ENCODE results near the gene NATD1.
A peak's percentile ranks its signal among the peaks of the same experiment; 100 is the strongest.

Gene NATD1, protein sequence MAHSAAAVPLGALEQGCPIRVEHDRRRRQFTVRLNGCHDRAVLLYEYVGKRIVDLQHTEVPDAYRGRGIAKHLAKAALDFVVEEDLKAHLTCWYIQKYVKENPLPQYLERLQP

DNA sequence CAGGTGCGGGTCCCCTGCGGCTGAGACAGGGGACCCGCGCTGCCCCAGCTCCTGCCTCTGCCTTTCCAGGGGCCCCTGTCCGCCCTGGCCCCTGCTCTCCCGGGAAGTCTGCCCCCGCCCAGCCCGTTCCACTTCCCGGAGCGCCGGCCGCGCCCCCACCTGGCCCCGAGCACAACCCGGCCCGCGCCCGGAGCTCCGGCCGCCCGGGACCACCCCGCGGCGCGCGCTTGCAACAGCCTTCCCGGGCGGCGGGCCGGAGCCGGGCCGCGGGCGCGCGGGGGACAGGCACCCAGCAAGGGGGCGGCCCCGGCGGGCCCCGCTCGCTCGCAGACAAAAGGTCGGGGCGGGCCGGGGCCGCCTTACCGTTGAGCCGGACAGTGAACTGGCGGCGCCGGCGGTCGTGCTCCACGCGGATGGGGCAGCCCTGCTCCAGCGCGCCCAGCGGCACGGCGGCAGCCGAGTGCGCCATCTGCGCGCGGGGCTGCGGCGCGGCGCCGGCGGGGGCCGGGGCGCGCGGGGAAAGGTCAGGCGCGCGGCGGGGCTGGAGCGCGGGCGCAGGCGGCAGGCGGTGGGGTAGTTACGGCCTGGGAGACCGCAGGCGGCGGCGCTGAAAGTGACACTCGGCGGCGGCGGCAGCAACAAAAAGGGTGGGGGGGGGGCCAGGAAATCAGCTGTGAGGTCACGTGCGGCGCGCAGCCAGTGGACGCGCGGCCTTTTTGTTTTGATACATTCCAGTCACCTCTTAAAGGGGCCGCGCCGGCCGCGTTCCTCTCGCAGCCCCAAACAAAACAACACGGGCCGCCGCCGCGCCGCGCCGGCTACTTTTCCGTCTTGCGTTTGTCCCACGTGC is at the start of gene NATD1:
TSS of gene NATD1 (minus strand) at position 615 of the 850 bp plus-strand sequence. CDS start at position 469, 146 bp downstream.
- DNase-seq (ENCODE audit: low read depth in 2 of 2) = peak; percentile 55 to 65

DNA sequence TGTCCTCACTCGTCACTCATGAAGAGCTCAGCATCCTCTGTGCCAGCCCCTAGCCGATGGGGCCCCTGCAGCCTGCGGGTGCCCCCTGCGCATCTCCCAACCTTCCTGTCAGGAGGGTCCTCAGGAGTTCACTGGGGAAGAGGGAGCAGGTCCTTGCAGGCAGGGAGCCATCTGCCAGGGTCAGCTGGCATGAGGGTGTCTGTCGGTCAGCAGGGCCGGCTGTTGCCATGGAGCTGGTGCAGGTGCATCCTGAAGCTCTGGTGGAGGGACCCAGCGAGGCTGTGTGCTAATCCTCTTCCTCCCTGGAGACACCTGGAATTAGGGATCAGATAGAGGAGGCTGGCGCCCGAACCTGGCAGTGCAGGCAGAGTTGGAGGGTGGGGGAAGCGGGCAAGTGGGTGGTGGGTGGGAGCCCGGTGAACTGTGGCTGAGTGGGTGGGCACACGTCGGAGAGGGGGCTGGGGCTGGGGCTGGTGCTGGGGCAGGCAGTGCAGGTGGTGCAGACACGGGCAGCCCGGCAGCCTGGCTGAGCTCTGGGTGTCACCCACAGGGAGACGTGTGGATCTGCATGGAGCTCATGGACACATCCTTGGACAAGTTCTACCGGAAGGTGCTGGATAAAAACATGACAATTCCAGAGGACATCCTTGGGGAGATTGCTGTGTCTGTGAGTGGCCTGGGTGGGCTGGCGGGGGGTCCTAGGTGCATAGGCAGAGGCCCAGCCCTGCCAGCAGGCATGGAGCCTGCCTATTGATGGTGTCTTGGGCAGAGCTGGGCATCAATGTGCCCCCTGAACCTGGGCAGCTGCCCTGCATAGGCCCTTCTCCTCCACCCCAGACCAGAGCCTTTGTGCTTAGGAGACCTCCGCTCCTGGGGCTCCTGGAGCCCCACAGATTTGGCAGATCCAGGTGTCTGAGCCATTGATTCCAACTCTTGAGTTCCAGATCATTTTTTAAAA is 48.7 kb upstream of the NATD1 start:
- no peak for DNase-seq (ENCODE audit: low read depth in 2 of 2)

DNA sequence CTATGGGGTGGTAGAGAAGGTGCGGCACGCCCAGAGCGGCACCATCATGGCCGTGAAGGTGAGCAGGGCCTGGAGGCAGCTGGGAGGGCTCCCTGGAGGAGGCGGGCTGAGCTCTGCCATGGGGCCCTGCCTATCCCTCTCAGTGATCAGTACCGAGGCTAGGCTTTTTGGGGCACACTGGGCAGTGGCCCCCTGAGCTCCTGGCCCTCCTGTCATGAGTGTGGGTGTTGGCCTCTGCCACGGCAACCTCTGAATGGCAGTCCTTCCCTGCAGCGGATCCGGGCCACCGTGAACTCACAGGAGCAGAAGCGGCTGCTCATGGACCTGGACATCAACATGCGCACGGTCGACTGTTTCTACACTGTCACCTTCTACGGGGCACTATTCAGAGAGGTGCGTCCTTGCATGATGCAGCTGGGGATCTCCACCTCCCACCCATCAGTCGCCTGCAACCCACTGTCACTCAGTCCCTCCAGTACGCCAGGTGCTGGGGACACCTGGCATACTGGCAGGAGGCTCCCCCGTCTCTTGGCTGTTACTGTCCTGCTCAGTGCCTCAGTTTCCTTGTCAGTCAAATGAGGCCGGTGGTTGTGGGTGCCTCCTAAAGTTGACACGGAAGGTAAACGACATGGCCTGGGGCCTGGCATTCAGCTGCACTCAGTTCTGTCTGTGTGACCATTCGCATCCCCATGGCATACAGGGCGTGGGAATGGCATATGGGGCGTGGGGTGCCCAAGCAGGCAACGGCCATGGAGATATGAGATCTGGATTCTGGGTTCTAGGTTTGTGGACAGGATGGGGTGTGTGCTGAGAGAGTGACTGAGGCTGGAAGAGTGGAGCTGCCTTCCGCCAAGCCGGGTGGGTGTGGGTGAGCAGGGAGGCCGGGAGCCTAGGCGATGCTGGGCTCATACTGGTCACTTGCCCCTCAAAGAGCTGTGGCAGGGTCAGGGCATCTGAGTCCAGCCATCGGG is 47.7 kb upstream of the NATD1 start:
- DNase-seq (ENCODE audit: low read depth in 2 of 2) = no peak

DNA sequence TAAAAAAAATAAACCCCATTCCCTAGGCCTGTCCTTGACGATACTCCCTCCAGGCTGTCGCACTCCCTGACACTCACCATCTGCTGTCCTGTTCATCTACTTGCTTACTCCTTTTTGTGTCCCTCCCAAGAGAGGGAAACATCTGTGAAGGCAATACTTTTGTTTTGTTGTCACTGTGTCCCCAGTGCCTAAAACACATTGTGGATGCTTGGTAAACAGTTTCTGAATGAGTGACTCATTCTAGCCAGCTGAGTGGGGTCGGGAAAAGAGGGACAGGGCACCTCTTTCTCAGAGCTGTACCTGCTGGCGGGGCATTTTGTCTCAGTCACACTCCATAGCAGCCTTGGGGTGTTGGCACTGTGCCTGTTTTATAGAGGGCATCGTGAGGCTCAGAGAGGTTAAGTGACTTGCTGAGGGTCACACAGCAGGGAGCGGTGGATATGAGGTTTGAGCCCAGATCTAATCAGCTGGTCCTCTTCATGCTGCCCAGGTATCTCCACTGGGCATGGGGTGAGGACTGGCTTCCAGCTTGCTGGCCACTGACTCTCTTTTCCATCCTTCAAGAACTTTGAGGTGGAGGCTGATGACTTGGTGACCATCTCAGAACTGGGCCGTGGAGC is 46.9 kb upstream of the NATD1 start:
- DNase-seq (ENCODE audit: low read depth in 2 of 2) = no peak

DNA sequence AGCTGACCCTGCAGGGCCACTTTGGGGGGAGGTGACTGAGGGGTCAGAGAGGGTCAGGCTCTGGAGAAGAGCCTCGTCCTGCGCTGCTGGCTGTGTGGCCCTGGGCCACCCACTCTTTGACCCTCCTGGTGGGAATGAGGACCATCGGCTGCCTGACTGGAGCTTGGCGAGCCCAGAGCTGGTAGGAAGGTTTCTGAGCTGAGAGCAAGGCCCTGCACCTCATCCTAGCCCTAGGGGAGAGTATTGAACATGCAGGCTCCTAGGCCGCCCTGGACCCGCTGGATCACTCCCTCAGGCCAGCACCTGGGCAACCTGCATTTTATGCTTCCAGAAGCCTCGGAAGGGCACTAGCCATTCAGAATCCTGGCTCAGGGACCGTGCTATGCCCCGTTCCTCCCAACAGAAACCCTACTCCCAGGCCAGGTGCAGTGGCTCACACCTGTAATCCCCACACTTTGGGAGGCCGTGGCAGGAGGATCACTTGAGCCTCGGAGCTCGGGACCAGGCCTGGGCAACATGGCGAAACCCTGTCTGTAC is 45.8 kb upstream of the NATD1 start:
- DNase-seq (ENCODE audit: low read depth in 2 of 2) = no peak

DNA sequence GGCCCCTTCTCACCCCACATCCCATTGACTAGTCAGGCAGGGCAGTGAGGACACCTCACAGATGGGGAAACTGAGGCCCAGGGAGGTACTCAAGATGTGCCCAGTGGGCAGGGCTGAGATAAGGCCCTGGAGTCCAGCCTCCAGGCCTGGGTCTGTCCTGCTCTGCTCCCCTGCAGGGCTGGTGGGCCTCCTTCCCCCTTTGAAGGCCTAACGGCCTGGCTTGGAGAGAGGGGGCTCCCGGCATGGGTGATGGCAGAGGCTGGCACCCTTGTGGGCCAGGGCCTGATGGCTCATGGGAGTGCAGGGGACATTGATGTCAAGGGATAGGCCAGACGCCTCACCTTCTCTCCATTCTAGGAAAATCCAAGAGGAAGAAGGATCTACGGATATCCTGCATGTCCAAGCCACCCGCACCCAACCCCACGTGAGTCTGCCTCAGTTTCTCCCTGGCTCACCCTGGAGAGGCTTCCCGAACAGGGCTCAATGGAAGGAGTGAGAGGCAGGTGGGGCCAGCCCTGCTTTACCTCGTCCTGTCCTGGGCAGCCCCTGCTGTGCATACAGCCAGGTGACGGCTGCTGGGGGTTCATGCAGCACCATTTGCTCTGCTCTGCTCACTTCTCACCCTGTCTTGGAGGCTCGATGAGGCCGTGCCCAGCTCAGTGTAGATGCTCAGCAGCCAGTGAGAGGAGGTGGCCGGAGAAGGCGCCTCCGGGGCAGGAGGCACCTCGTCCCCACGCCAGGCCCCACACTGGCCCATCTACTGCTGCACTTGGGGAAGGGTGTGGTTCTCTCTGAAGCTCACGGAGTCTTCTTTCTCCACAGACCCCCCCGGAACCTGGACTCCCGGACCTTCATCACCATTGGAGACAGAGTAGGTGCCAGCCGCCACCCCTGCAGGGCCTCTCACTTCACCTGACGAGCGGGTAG is 45.1 kb upstream of the NATD1 start:
- no peak for DNase-seq (ENCODE audit: low read depth in 2 of 2)

DNA sequence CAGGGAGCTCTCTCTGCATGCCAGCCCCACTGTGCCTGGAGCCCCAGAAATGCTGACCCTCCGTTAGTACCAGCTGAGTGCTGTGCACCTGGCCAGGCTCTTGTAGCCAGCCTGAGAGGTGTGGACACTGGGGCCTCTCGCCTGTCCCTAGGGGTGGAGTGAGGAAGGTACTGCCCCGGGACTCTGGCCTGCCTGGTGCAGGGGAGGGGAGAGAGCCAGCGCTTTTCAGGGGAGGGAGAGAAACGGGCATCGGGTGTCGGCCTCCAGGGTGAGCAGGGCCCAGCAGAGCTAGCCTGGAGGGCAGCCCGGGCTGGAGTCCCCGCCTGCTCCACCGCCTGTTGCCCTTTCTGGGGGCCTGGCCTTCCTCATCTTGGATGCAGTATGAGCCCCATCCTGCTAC is 44.4 kb upstream of the NATD1 start:
- DNase-seq (ENCODE audit: low read depth in 2 of 2) = no peak

DNA sequence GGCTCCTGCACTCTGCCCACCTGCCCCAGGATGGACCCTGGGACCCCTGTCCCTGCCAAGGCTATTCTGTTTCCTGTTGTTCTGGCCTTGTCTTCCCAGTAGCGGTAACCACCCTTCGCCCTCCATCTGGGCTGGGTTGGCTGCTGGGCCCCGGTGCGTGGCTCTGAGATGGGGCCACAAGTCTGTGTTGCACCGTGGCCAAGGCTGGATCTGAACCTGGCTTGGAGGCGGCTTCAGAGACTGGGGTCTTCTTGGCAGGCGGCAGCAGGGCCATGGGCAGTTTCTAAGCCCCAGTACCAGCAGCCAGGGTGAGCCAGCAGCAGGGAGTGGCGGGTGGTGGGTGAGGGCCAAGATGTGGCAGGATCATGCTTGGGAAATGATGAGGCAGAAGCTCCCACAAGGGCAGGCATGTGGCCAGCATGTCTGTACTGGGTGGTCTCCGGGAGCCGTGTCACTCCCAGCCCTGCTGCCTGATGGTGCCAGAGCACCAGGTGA is 43.9 kb upstream of the NATD1 start:
- DNase-seq (ENCODE audit: low read depth in 2 of 2) = no peak

DNA sequence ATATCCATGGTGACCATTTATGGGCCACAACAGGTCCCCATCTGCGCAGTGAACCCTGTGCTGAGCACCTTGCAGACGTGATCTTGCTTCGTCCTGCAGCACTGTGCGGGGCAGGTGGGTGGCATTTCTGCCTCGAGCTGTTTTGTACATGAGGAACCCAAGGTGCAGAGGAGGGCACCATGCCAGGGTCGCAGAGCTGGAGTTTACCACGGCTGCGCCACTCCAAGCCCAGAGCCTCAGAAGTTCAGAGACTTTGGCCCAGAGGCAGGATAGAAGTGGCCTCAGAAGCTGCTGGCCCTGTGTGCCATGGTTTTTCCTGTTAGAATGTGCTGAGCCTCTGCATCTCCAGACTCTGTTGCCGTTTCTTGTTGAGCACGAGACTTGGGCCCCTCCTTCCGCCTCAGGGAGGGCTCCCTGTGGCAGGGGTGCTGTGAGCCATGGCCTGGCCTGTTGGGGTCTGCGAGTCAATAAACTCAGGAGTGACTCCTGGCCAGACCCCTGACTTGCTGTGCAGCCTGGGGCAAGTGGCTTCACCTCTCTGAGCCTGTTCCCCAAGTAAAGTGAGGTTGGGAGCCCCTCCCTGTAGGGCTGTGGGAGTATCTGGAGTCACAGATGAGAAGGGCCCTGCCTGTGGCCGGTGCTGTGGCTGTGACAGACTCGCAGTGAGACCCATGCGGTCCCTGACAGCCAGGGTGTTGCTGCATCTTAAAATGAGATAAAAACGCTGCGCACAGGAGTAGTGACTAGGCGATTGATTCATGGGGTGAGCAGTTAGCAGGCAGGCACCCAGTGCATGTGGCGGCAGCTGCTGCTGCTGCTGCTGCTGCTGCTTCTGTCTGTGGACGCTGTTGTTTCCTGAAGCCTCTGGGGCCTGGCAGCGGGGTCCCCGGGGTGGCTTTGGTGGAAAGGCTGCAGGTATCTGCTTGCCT is 43.2 kb upstream of the NATD1 start:
- no peak for DNase-seq (ENCODE audit: low read depth in 2 of 2)

DNA sequence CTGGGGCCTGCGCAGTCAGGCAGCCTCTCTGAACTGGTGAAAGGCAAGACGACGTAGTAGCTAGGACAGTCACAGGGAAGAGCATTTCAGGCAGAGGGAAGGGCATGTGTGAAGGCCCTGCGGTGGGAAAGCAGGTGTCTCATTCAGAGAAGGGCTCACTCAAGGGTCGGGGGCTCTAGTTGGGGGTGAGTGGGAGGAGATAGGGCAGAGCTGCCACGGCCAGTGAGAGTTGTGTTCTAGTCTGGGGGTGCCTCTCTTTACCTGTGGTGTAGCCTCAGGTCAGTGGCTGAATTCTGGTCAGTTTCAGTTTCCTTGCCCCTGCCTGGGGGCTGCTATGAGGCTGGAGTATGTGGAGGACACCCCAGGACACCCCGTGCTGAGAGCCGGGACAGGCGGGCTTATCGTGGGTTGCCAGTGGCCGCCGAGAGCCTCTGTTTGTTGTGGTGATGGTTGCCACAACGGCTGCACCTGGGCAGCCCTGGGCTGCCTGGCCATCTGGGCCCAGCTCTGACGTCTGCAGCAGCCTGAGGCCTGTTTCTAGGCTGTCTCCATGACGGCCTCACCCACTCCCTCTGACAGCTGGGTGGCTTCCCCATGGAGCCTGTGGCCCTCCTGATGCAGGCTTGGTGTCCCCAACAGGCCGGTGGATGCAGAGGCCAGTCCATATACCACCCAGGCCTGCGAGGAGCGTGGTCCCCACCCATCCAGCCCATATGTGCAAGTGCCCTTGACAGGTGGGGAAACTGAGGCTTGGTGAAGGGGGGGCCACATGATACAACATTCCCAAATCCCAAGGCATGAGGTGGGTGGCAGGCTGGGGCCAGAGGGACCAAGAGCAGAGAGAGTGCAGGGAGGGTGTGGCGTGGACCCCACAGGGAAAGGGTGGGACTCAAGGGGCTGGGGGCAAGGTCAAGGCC is 42.1 kb upstream of the NATD1 start:
- DNase-seq (ENCODE audit: low read depth in 2 of 2) = no peak

DNA sequence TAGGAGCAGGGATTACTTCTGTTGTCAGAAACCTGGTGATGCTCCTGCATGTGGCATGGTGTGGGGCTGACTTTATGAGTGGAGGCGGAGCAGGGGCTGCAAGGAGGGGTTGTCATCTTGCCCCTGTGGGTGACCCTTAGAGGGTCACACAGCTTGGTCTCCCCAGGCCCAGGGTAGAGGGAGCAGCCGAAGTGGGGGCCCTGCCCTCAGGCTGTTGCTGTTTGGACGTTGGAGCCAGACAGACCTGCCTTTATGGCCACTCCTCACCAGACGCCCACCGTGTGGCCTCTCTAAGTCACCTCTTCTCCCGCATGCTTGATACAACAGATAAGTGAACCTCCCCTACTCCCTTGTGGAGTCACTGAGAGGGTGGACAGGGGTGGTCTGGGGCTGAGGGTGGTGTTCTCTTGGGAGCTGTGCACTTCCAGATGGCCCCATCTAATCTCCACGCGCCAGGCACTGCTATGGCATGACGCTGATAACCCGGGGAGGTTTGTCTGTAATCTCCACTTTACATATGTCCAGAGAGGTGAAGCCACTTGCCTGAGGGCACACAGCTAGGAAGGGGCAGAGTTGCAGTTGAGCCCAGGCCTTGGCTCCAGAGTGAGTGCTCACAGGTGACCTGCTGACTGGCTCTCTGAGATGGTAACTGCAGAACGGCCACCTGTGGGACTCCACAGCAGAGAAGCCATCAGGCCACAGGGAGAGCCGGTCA is 41.3 kb upstream of the NATD1 start:
- no peak for DNase-seq (ENCODE audit: low read depth in 2 of 2)

DNA sequence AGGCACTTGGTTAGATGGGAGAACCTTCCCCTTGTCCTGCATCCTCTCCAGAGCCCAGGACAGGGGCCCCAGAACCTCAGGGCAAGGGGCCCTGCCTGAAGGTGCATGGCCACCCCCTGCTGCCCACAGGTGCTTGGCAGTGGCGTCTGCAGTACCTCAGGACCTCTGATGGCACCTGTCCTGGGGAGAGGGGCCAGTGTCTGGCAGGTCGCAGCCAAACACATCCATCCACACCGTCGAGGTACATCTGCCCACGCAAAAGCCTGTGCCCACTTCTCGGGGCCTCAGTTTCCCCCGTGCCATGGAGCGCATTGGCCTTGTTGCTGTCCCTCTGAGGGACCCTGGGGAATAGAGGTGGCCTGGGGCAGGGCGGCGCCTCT is 40.6 kb upstream of the NATD1 start:
- no peak for DNase-seq (ENCODE audit: low read depth in 2 of 2)

DNA sequence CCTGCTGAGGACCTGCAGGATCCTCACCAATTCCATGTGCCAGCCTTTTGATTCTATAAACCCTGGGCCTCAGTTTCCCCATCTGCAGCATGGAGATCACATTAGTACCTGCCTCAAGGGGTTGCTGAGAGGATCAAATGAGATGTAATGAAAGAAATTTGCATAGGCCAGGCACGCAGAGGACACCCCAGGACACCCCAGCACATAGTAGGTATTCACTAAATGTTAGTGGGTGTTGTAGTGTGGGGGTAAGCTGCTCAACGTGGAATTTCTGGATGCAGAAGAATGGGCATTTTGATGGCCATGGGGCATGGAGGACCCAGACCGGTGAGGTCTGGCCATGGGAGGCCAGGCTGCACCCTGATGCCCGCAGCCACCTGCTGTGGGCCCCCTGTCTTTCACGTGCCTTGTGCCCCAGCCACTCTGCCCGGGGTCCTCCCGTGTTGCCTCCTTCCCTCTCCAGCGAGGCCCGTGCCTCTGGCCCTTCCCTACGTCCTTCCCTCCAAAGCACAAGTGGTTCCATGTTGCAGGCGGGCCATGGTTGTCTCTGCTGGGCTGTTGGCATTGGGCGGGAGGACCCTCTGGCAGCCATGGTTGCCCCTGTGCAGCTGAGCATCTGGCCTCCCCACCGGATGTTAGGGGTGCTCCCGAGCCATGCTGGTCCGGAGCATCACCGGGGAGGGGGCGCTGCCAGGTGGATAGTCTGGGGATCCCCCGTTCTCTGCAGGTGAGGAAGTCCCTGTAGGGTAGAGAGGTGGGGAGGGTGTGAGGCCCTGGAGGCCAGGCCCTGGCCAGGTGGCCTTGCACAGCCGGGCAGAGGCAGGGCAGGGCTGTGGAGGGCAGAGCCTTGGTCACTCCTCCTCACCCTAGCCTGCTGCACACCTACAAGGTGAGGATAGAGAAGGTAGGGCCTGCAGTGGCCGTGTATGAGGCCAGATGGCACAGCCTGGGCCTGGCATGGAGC is 39.9 kb upstream of the NATD1 start:
- no peak for DNase-seq (ENCODE audit: low read depth in 2 of 2)

DNA sequence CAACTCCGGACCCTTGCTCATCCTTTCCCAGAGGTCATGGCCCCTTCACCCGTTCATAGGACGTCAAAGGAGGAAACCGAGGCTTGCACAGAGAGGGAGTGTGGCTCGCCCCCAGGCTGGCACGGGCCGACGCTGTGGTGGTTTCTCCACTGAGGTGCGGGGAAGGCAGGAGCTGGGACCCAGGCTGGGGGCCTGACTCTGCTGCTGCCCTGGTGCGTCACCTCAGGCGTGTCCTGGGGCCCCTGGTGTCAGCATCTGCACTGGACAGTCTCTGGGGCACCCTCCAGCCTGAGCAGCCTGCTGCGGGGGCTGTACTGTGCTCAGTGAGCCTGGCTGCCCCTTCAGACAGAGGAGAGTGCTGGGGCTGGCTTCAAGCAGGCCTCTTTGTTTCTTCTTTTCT is 38.7 kb upstream of the NATD1 start:
- no peak for DNase-seq (ENCODE audit: low read depth in 2 of 2)

DNA sequence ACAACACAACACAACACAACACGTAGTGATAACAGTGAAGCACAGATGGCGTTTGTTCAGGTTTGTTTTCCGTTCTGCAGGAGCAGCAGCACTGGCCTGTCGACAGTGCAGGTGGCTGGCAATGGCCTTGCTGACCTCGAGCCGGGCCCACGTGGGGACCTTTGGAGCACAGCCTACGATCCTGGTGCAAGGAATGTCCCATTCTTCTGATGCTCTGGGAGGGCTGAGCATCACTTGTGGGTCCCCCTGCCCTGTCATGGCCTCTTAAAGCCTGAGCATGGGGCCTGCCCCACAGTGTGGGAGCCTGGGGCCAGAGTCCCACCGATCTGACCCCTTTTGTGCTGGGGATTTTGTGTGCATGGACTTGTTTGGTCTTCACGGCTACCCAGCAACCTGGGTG is 38.1 kb upstream of the NATD1 start:
- DNase-seq (ENCODE audit: low read depth in 2 of 2) = no peak
